H9 (cell line): ENCODE results near the gene ATP5MG. TPM values are rescaled to one million over a fixed set of nuclear protein-coding genes. Genes with fewer than 3 reads are reported as not detected.

ENCODE experiments used
- DNase-seq: peaks from one replicate; pipeline ENCODE4 v3.0.0-alpha.2; 2017
- H2AFZ ChIP-seq: one replicate; pipeline ENCODE4 v1.6.1; 2013; ENCODE audit warnings: mild to moderate bottlenecking, low read length, control low read depth, moderate library complexity
- H2AK5ac ChIP-seq: 2 replicates; pipeline ENCODE4 v1.6.1; 2013; ENCODE audit warnings: low read length, control low read depth, mixed read lengths; ENCODE audit not compliant: insufficient read length
- H2BK120ac ChIP-seq: one replicate; pipeline ENCODE4 v1.6.1; 2013; ENCODE audit warnings: low read depth, mild to moderate bottlenecking, low read length, control low read depth, inconsistent platforms; ENCODE audit not compliant: poor library complexity, severe bottlenecking
- H2BK12ac ChIP-seq: 2 replicates; pipeline ENCODE4 v1.6.1; 2013; ENCODE audit warnings: low read length, control low read depth, mixed read lengths, low read depth; ENCODE audit not compliant: insufficient read length
- H2BK15ac ChIP-seq: 2 replicates; pipeline ENCODE4 v1.6.1; 2013; ENCODE audit warnings: low read depth, low read length, control low read depth
- H2BK20ac ChIP-seq: one replicate; pipeline ENCODE4 v1.6.1; 2013; ENCODE audit warnings: low read depth, mild to moderate bottlenecking, low read length, control low read depth, inconsistent platforms; ENCODE audit not compliant: poor library complexity, severe bottlenecking
- H2BK5ac ChIP-seq: 2 replicates; pipeline ENCODE4 v1.6.1; 2013; ENCODE audit warnings: low read length, control low read depth, mixed read lengths; ENCODE audit not compliant: insufficient read length
- H3K14ac ChIP-seq: 2 replicates; pipeline ENCODE4 v1.6.1; 2013; ENCODE audit warnings: low read length, control low read depth; ENCODE audit not compliant: insufficient read depth
- H3K18ac ChIP-seq: 2 replicates; pipeline ENCODE4 v1.6.1; 2013; ENCODE audit warnings: low read depth, mild to moderate bottlenecking, mixed read lengths, low read length, control low read depth; ENCODE audit not compliant: insufficient read length
- H3K23ac ChIP-seq: 2 replicates; pipeline ENCODE4 v1.6.1; 2013; ENCODE audit warnings: low read length, control low read depth, mixed read lengths, low read depth; ENCODE audit not compliant: insufficient read length
- H3K23me2 ChIP-seq: 2 replicates; pipeline ENCODE4 v1.6.1; 2013; ENCODE audit warnings: low read depth, mild to moderate bottlenecking, mixed read lengths, low read length, control low read depth; ENCODE audit not compliant: insufficient read length, poor library complexity, severe bottlenecking
- H3K27ac ChIP-seq: 2 replicates; pipeline ENCODE4 v1.5.1; 2013; ENCODE audit warnings: low read length, control low read depth, mixed read lengths, low read depth; ENCODE audit not compliant: insufficient read length
- H3K27me3 ChIP-seq: 2 replicates; pipeline ENCODE4 v1.6.1; 2013; ENCODE audit warnings: low read length, control low read depth, inconsistent platforms; ENCODE audit not compliant: insufficient read depth
- H3K4ac ChIP-seq: 2 replicates; pipeline ENCODE4 v1.6.1; 2013; ENCODE audit warnings: low read depth, mild to moderate bottlenecking, control low read depth, inconsistent platforms, low read length, moderate library complexity
- H3K4me1 ChIP-seq: 2 replicates; pipeline ENCODE4 v1.6.1; 2013; ENCODE audit warnings: low read length, control low read depth, inconsistent platforms; ENCODE audit not compliant: insufficient read depth
- H3K4me2 ChIP-seq: 2 replicates; pipeline ENCODE4 v1.6.1; 2013; ENCODE audit warnings: low read length, control low read depth, mixed read lengths; ENCODE audit not compliant: insufficient read length, insufficient read depth
- H3K56ac ChIP-seq: 2 replicates; pipeline ENCODE4 v1.6.1; 2013; ENCODE audit warnings: low read depth, mild to moderate bottlenecking, mixed read lengths, low read length, control low read depth; ENCODE audit not compliant: insufficient read length
- H3K79me1 ChIP-seq: 2 replicates; pipeline ENCODE4 v1.6.1; 2013; ENCODE audit warnings: low read depth, mild to moderate bottlenecking, moderate library complexity, low read length, control low read depth, inconsistent platforms; ENCODE audit not compliant: insufficient read depth, poor library complexity, severe bottlenecking
- H3K79me2 ChIP-seq: 2 replicates; pipeline ENCODE4 v1.6.1; 2013; ENCODE audit warnings: low read length, control low read depth, inconsistent platforms; ENCODE audit not compliant: insufficient read depth
- H3K9ac ChIP-seq: 2 replicates; pipeline ENCODE4 v1.6.1; 2013; ENCODE audit warnings: low read length, control low read depth, mixed read lengths; ENCODE audit not compliant: insufficient read length; ENCODE audit errors: extremely low read depth
- H3K9me3 ChIP-seq: one replicate; pipeline ENCODE4 v1.6.1; 2013; ENCODE audit warnings: low read depth, low read length, inconsistent platforms; ENCODE audit not compliant: control insufficient read depth
- H3T11ph ChIP-seq: one replicate; pipeline ENCODE4 v1.6.1; 2013; ENCODE audit warnings: mild to moderate bottlenecking, low read length, control low read depth, inconsistent platforms
- H4K20me1 ChIP-seq: one replicate; pipeline ENCODE4 v1.6.1; 2013; ENCODE audit not compliant: control insufficient read depth, insufficient read length, insufficient read depth
- H4K5ac ChIP-seq: 2 replicates; pipeline ENCODE4 v1.6.1; 2013; ENCODE audit warnings: low read depth, mild to moderate bottlenecking, mixed read lengths, low read length, control low read depth; ENCODE audit not compliant: insufficient read length
- H4K8ac ChIP-seq: replicated peaks from 2 replicates; pipeline ENCODE4 v1.6.1; 2013; ENCODE audit warnings: low read length, control low read depth, mixed read lengths, low read depth; ENCODE audit not compliant: insufficient read length
- H4K91ac ChIP-seq: 2 replicates; pipeline ENCODE4 v1.6.1; 2013; ENCODE audit warnings: low read depth, mild to moderate bottlenecking, moderate library complexity, mixed read lengths, low read length, control low read depth; ENCODE audit not compliant: insufficient read length
- H3K27ac Mint-ChIP-seq, 3 experiments: 2 replicates in 2 of 3; 3 replicates in 1 of 3; pipeline ENCODE4 v1.8.0; 2020 to 2021; ENCODE audit warnings: mixed read lengths in 3 of 3, mild to moderate bottlenecking in 1 of 3, moderate library complexity in 1 of 3
- H3K27me3 Mint-ChIP-seq: 2 replicates; pipeline ENCODE4 v1.8.0; 2021; ENCODE audit warnings: low read depth, mild to moderate bottlenecking, moderate library complexity, mixed read lengths
- H3K36me3 Mint-ChIP-seq, 3 experiments: 2 replicates in 2 of 3; 3 replicates in 1 of 3; pipeline ENCODE4 v1.8.0; 2020 to 2021; ENCODE audit warnings: low read depth in 3 of 3, mixed read lengths in 3 of 3; ENCODE audit not compliant: insufficient read depth in 1 of 3
- H3K4me1 Mint-ChIP-seq, 2 experiments: 2 replicates each; pipeline ENCODE4 v1.8.0; 2020; ENCODE audit warnings: mixed read lengths in 2 of 2
- H3K4me3 Mint-ChIP-seq, 2 experiments: 2 replicates in 1 of 2; 3 replicates in 1 of 2; pipeline ENCODE4 v1.8.0; 2020 to 2021; ENCODE audit warnings: mild to moderate bottlenecking in 2 of 2, mixed read lengths in 2 of 2, moderate library complexity in 1 of 2
- H3K9me3 Mint-ChIP-seq, 2 experiments: 2 replicates in 1 of 2; 3 replicates in 1 of 2; pipeline ENCODE4 v1.8.0; 2020; ENCODE audit warnings: mild to moderate bottlenecking in 2 of 2, mixed read lengths in 2 of 2, moderate library complexity in 1 of 2
- WGBS: extraction: QIAGEN DNeasy Blood & Tissue Kit; methylation state at CpG from one replicate; pipeline ENCODE4 v1.1.7; 2013; ENCODE audit warnings: missing lambda C conversion rate, low lambda C conversion rate, mixed read lengths; ENCODE audit not compliant: insufficient read length; ENCODE audit errors: extremely low coverage; 5-methylcytosine and 5-hydroxymethylcytosine counted together
- total RNA-seq: library from RNA; stranded (reverse); gene quantifications from 2 replicates; pipeline ENCODE4 v1.2.1, GENCODE V29; 2021
- TF ChIP-seq, protein P1 (sequence below): fragments of 200-600 bp; sonication (generic); conservative IDR thresholded peaks from 3 replicates; pipeline ENCODE4 v1.8.0; 2021; ENCODE audit warnings: antibody characterized with exemption, mild to moderate bottlenecking

The ATP5MG gene
- total RNA-seq, 1 experiment from 2014 or later, result 254 TPM

DNA sequence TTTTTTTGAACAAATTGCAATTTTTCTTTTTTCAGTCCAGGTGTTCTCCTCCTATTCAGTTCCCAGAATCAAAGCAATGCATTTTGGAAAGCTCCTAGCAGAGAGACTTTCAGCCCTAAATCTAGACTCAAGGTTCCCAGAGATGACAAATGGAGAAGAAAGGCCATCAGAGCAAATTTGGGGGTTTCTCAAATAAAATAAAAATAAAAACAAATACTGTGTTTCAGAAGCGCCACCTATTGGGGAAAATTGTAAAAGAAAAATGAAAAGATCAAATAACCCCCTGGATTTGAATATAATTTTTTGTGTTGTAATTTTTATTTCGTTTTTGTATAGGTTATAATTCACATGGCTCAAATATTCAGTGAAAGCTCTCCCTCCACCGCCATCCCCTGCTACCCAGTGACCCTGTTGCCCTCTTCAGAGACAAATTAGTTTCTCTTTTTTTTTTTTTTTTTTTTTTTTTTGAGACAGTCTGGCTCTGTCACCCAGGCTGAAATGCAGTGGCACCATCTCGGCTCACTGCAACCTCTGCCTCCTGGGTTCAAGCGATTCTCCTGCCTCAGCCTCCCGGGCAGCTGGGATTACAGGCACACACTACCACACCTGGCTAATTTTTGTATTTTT lies 48.2 kb upstream of the ATP5MG start:
- Mint-ChIP-seq H3K27me3 (peaks cover 53% of the 10 kb centered on the region), H3K36me3 (no peaks in the 10 kb centered on the region)
- no peak overlapping the region for H3K18ac ChIP-seq

More for the DNA sequence above, 48.2 kb upstream of the ATP5MG start:
- no peaks in the 10 kb centered on the region for H3K9me3 Mint-ChIP-seq
- no peak overlapping the region for H3K4me3 Mint-ChIP-seq
- no peak overlapping the region for H3K4ac ChIP-seq
- no peak overlapping the region for H3K14ac ChIP-seq
- H2BK20ac ChIP-seq, result no peak overlapping the region
- H2BK12ac ChIP-seq, result no peak overlapping the region
- no peak overlapping the region for H3K23ac ChIP-seq
- no peak overlapping the region for H2BK120ac ChIP-seq
- no peaks in the 10 kb centered on the region for H4K20me1 ChIP-seq
- no peak overlapping the region for H3K27ac ChIP-seq
- TF ChIP-seq, protein P1, sequence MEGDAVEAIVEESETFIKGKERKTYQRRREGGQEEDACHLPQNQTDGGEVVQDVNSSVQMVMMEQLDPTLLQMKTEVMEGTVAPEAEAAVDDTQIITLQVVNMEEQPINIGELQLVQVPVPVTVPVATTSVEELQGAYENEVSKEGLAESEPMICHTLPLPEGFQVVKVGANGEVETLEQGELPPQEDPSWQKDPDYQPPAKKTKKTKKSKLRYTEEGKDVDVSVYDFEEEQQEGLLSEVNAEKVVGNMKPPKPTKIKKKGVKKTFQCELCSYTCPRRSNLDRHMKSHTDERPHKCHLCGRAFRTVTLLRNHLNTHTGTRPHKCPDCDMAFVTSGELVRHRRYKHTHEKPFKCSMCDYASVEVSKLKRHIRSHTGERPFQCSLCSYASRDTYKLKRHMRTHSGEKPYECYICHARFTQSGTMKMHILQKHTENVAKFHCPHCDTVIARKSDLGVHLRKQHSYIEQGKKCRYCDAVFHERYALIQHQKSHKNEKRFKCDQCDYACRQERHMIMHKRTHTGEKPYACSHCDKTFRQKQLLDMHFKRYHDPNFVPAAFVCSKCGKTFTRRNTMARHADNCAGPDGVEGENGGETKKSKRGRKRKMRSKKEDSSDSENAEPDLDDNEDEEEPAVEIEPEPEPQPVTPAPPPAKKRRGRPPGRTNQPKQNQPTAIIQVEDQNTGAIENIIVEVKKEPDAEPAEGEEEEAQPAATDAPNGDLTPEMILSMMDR, result peak; percentile 68
- H2BK5ac ChIP-seq, result no peak overlapping the region
- no peak overlapping the region for H3K4me2 ChIP-seq
- H4K91ac ChIP-seq, result no peak overlapping the region
- H3K27ac Mint-ChIP-seq, result no peak overlapping the region
- no peaks in the 10 kb centered on the region for H3K9me3 ChIP-seq
- H3K23me2 ChIP-seq, result no peaks in the 10 kb centered on the region
- no peaks in the 10 kb centered on the region for H3K27me3 ChIP-seq
- H3K79me1 ChIP-seq, result no peaks in the 10 kb centered on the region
- H3K4me1 Mint-ChIP-seq, result peaks cover 7% of the 10 kb centered on the region in 2 experiments
- H4K8ac ChIP-seq, result no peak overlapping the region
- WGBS, result no CpG with 5 or more reads among the region's 6 CpGs
- H2BK15ac ChIP-seq, result no peak overlapping the region
- no peak overlapping the region for H3T11ph ChIP-seq
- no peak overlapping the region for H4K5ac ChIP-seq
- H3K4me1 ChIP-seq, result no peaks in the 10 kb centered on the region
- no peak overlapping the region for H2AK5ac ChIP-seq
- no peak for DNase-seq
- H3K56ac ChIP-seq, result no peak overlapping the region
- H3K79me2 ChIP-seq, result no peaks in the 10 kb centered on the region
- H3K9ac ChIP-seq, result no peak overlapping the region
- no peak overlapping the region for H2AFZ ChIP-seq
